CD8-positive, alpha-beta memory T cell (primary cell): ENCODE data around the gene CACNB4. TPM values are rescaled to one million over a fixed set of nuclear protein-coding genes. Genes with fewer than 3 reads are reported as not detected.
"Not testable (repeated sequence)": the region's sequence is repeated elsewhere in the genome, so short reads cannot be mapped to it uniquely, and the experiment has no call there.

Experiments used
- CTCF ChIA-PET: fragments of 350-600 bp; sonication (Branson Sonifier 250); formaldehyde crosslinking; loops from one replicate; lab custom pipeline; 2021; ENCODE audit warnings: antibody characterized with exemption; lab: Charles Lee
- POLR2A ChIA-PET: fragments of 350-600 bp; sonication (Branson Sonifier 250); formaldehyde crosslinking; loops from one replicate; lab custom pipeline; 2021; ENCODE audit warnings: antibody characterized with exemption; lab: Charles Lee
- DNase-seq, 5 donors: peaks; one replicate each; pipeline versions ENCODE4 v3.0.0 to v3.0.0-alpha.2; 2020 to 2022; ENCODE audit warnings: mixed read lengths in 1 of 5
- H3K27ac ChIP-seq: one replicate; pipeline ENCODE4 v1.7.0; 2013; ENCODE audit warnings: low read depth, mild to moderate bottlenecking, low read length, moderate library complexity
- H3K27me3 ChIP-seq: 2 replicates; pipeline ENCODE4 v1.7.0; 2013; ENCODE audit warnings: low read length, mild to moderate bottlenecking; ENCODE audit not compliant: insufficient read depth, poor library complexity, severe bottlenecking
- H3K36me3 ChIP-seq: 2 replicates; pipeline ENCODE4 v1.7.0; 2013; ENCODE audit warnings: mild to moderate bottlenecking, low read length, moderate library complexity; ENCODE audit not compliant: insufficient read depth
- H3K4me1 ChIP-seq: 2 replicates; pipeline ENCODE4 v1.7.0; 2013; ENCODE audit warnings: mild to moderate bottlenecking, low read length, moderate library complexity; ENCODE audit not compliant: insufficient read depth
- H3K4me3 ChIP-seq: 2 replicates; pipeline ENCODE4 v1.7.0; 2013; ENCODE audit warnings: mild to moderate bottlenecking, low read length
- H3K9me3 ChIP-seq: 2 replicates; pipeline ENCODE4 v1.7.0; 2013; ENCODE audit warnings: mild to moderate bottlenecking, low read length
- H3K27ac Mint-ChIP-seq, 8 donors: one replicate each; pipeline ENCODE4 v1.8.0; 2020 to 2021; ENCODE audit warnings: mixed read lengths in 8 of 8, mild to moderate bottlenecking in 6 of 8, inconsistent platforms in 3 of 8, moderate library complexity in 3 of 8
- H3K27me3 Mint-ChIP-seq, 2 donors: one replicate each; pipeline ENCODE4 v1.8.0; 2020 to 2021; ENCODE audit warnings: mixed read lengths in 2 of 2, mild to moderate bottlenecking in 1 of 2, moderate library complexity in 1 of 2
- H3K36me3 Mint-ChIP-seq, 3 donors: one replicate each; pipeline ENCODE4 v1.8.0; 2020 to 2021; ENCODE audit warnings: mixed read lengths in 3 of 3, inconsistent platforms in 1 of 3, mild to moderate bottlenecking in 1 of 3
- H3K4me1 Mint-ChIP-seq, 3 donors: one replicate each; pipeline ENCODE4 v1.8.0; 2020 to 2021; ENCODE audit warnings: mixed read lengths in 3 of 3, inconsistent platforms in 1 of 3, mild to moderate bottlenecking in 1 of 3
- H3K4me3 Mint-ChIP-seq, 7 donors: one replicate each; pipeline ENCODE4 v1.8.0; 2020 to 2021; ENCODE audit warnings: mixed read lengths in 7 of 7, mild to moderate bottlenecking in 6 of 7, moderate library complexity in 4 of 7, inconsistent platforms in 2 of 7
- H3K9me3 Mint-ChIP-seq, 5 donors: one replicate each; pipeline ENCODE4 v1.8.0; 2020 to 2022; ENCODE audit warnings: mixed read lengths in 5 of 5, mild to moderate bottlenecking in 3 of 5, moderate library complexity in 2 of 5, inconsistent platforms in 1 of 5
- polyA plus RNA-seq: library from polyadenylated mRNA; unstranded; fragments of 300-500 nt; fragmentation: Illumina TruSeq; gene quantifications from one replicate; pipeline ENCODE4 v1.2.3, GENCODE V29; 2021
- total RNA-seq, 2 experiments: library from RNA; stranded (reverse); gene quantifications; one replicate each; pipeline ENCODE4 v1.2.3, GENCODE V29; 2021

CACNB4 gene
- total and polyA plus RNA-seq, 3 experiments from 2014 or later = 0.18 to 0.20 TPM; not detected in 1

DNA sequence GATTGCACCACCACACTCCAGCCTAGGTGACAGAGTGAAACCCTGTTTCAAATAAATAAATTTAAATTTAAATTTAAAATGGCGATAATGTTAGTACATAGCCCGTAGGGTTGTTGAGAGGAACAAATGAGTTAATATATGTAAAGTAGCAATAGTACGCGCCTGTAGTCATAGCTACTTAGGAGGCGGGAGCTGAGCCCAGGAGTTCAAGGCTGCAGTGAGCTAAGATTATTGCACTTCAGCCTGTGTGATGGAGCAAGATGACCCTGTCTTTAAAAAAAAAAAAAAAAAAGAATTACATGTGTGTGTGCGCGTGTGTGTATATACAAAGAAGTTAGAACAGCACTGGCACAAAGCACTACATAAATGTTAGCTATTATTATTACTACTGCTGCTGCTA lies 153.2 kb downstream of the CACNB4 start:
- H3K4me1 ChIP-seq = no peaks in the 10 kb centered on the region
- no peaks in the 10 kb centered on the region for H3K9me3 ChIP-seq
- POLR2A ChIA-PET = no interaction called here
- no peak overlapping the region for H3K27ac ChIP-seq
- H3K27me3 ChIP-seq = no peaks in the 10 kb centered on the region
- peaks cover 5 to 23% of the 10 kb centered on the region in 2 donors for H3K27me3 Mint-ChIP-seq
- H3K27ac Mint-ChIP-seq = no peak overlapping the region
- peaks cover 0 to 11% (median 4%) of the 10 kb centered on the region in 3 donors for H3K4me1 Mint-ChIP-seq
- CTCF ChIA-PET = no interaction called here
- peaks cover 7 to 23% (median 14%) of the 10 kb centered on the region in 5 donors for H3K9me3 Mint-ChIP-seq
- no peak overlapping the region for H3K4me3 Mint-ChIP-seq
- H3K36me3 Mint-ChIP-seq = peaks cover 0 to 10% (median 0%) of the 10 kb centered on the region in 3 donors
- no peaks in the 10 kb centered on the region for H3K36me3 ChIP-seq
- H3K4me3 ChIP-seq = no peak overlapping the region
- DNase-seq = no peak

DNA sequence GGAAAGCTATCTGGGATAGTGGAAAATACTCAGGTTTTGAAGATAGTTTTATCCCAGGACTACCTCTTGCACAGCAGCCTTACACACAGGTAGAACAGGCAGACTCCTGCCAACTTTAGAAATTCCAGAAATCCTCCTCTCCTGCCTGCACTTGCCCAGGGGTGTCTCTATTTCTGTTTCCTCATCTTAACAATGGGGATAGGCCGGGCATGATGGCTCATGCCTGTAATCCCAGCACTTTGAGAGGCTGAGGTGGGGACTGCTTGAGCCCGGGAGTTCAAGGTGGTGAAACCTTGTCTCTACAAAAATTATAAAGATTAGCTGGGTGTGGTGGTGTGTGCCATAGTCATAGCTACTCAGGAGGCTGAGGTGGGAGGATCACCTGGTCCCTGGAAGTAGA lies 153.7 kb downstream of the CACNB4 start:
- Mint-ChIP-seq H3K9me3 (peaks cover 7 to 20% (median 14%) of the 10 kb centered on the region in 5 donors), H3K27ac (no peak overlapping the region), H3K4me3 (no peak overlapping the region), H3K27me3 (peaks cover 5 to 23% of the 10 kb centered on the region in 2 donors), H3K4me1 (peaks cover 0 to 11% (median 4%) of the 10 kb centered on the region in 3 donors), H3K36me3 (peaks cover 0 to 7% (median 0%) of the 10 kb centered on the region in 3 donors)
- DNase-seq = no peak
- Histone ChIP-seq H3K27me3 (no peaks in the 10 kb centered on the region), H3K27ac (no peak overlapping the region), H3K9me3 (no peaks in the 10 kb centered on the region), H3K4me3 (no peak overlapping the region), H3K4me1 (no peaks in the 10 kb centered on the region), H3K36me3 (no peaks in the 10 kb centered on the region)
- ChIA-PET CTCF (no interaction called here), POLR2A (no interaction called here)

DNA sequence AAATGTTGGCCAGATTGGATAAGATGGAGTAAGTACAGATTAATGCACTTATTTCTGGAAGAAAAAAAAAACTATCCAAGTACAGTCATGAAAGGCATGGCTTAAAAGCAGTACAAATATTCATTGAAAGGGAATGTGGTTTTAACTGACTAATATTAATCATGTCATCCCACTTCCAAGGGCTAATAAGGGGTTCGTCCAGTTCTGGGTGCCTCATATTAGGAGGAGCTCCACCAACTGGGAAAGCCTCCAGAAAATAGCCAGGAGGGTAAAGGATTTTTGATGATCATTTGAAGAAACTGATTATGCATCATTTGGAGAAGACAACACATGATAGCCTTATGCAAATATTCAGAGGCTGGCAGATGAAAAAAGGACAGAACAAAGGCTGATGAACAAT lies 155.4 kb downstream of the CACNB4 start:
- Histone ChIP-seq H3K9me3 (no peaks in the 10 kb centered on the region), H3K4me1 (no peaks in the 10 kb centered on the region), H3K36me3 (no peaks in the 10 kb centered on the region), H3K4me3 (no peak overlapping the region), H3K27me3 (no peaks in the 10 kb centered on the region), H3K27ac (no peak overlapping the region)
- ChIA-PET CTCF (no interaction called here), POLR2A (no interaction called here)
- peaks cover 7 to 19% (median 14%) of the 10 kb centered on the region in 5 donors for H3K9me3 Mint-ChIP-seq
- H3K27ac Mint-ChIP-seq = no peak overlapping the region
- peaks cover 8 to 18% of the 10 kb centered on the region in 2 donors for H3K27me3 Mint-ChIP-seq
- peaks cover 0 to 11% (median 4%) of the 10 kb centered on the region in 3 donors for H3K4me1 Mint-ChIP-seq
- DNase-seq = no peak
- H3K36me3 Mint-ChIP-seq = peaks cover 0 to 6% (median 0%) of the 10 kb centered on the region in 3 donors
- H3K4me3 Mint-ChIP-seq = no peak overlapping the region

DNA sequence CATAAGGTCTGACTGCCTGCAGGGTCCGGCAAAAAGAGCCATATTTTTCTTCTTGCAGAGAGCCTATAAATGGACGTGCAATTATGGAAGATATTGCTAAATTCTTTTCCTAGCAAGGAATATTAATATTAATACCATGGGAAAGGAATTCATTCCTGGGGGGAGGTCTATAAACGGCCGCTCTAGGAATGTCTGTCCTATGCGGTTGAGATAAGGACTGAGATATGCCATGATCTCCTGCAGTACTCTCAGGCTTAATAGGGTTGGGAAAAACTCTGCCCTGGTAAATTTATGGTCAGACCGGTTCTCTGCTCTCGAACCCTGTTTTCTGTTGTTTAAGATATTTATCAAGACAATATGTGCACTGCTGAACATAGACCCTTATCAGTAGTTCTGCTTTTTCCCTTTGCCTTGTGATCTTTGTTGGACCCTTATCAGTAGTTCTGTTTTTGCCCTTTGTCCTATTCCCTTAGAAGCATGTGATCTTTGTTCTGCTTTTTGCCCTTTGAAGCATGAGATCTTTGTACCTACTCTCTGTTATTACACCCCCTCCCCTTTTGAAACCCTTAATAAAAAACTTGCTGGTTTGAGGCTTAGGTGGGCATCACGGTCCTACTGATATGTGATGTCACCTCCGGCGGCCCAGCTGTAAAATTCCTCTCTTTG lies 156.2 kb downstream of the CACNB4 start:
- DNase-seq, H3K9me3 ChIP-seq, H3K4me3 Mint-ChIP-seq, POLR2A ChIA-PET, H3K27me3 ChIP-seq, H3K4me1 ChIP-seq, CTCF ChIA-PET, H3K4me3 ChIP-seq, H3K4me1 Mint-ChIP-seq, H3K36me3 Mint-ChIP-seq, H3K36me3 ChIP-seq, H3K27ac ChIP-seq, H3K27ac Mint-ChIP-seq: not testable (repeated sequence)
- H3K27me3 Mint-ChIP-seq = peaks cover 6 to 23% of the 10 kb centered on the region in 2 donors
- H3K9me3 Mint-ChIP-seq = peaks cover 7 to 19% (median 14%) of the 10 kb centered on the region in 5 donors

DNA sequence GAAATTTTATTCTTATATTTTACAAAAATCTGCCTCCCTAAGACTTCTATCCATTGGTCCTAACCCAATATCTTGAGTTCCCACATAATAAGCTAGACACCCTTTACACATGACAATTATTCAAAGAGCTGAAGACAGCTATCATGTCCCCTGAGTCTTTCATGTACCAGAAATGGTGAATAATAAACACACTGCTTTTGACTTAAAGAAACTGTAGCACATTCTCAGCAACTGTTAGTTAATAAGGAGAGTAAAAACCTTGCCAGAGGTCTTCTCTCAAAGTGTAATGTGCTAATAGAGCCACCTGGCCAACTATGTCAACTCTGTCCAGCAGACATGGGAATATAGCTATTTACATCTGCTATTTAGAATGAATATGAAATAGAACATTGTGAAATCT lies 160.9 kb downstream of the CACNB4 start:
- ChIA-PET CTCF (no interaction called here), POLR2A (no interaction called here)
- H3K4me3 ChIP-seq = no peak overlapping the region
- no peaks in the 10 kb centered on the region for H3K4me1 ChIP-seq
- H3K36me3 ChIP-seq = no peaks in the 10 kb centered on the region
- DNase-seq = no peak
- H3K27me3 ChIP-seq = no peaks in the 10 kb centered on the region
- H3K36me3 Mint-ChIP-seq = peaks cover 0 to 9% (median 0%) of the 10 kb centered on the region in 3 donors
- H3K27ac Mint-ChIP-seq = no peak overlapping the region
- peaks cover 11 to 24% of the 10 kb centered on the region in 2 donors for H3K27me3 Mint-ChIP-seq
- no peak overlapping the region for H3K4me3 Mint-ChIP-seq
- H3K9me3 ChIP-seq = no peaks in the 10 kb centered on the region
- H3K4me1 Mint-ChIP-seq = no peaks in the 10 kb centered on the region
- no peak overlapping the region for H3K27ac ChIP-seq
- peaks cover 4 to 15% (median 7%) of the 10 kb centered on the region in 5 donors for H3K9me3 Mint-ChIP-seq

DNA sequence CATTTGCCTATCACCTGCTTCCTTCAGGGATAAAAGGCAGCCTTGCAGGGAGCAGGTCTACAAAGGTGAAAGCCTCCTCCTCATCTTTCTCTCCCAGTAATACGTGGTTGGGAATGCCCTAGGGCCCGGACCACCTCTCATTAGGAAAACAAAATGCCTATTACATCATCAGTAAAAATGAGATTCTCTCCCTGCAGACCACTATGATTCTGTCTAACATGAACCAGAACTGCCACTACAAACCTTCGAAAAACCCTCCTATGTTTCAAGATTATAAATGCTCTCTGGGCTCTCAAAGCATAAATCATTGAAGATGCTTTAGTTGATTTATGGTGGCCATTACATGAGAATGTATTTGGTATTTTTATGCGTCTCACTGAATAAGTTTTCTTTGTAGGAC lies 162.2 kb downstream of the CACNB4 start:
- Histone ChIP-seq H3K36me3 (no peaks in the 10 kb centered on the region), H3K27me3 (no peaks in the 10 kb centered on the region), H3K27ac (no peak overlapping the region), H3K4me3 (no peak overlapping the region), H3K9me3 (no peaks in the 10 kb centered on the region), H3K4me1 (no peaks in the 10 kb centered on the region)
- peaks cover 0 to 5% (median 0%) of the 10 kb centered on the region in 3 donors for H3K36me3 Mint-ChIP-seq
- H3K27ac Mint-ChIP-seq = no peak overlapping the region
- H3K27me3 Mint-ChIP-seq = peaks cover 11 to 28% of the 10 kb centered on the region in 2 donors
- DNase-seq = no peak
- no peaks in the 10 kb centered on the region for H3K4me1 Mint-ChIP-seq
- POLR2A ChIA-PET = no interaction called here
- peaks cover 0 to 2% (median 0%) of the 10 kb centered on the region in 5 donors for H3K9me3 Mint-ChIP-seq
- CTCF ChIA-PET = no interaction called here
- H3K4me3 Mint-ChIP-seq = no peak overlapping the region

DNA sequence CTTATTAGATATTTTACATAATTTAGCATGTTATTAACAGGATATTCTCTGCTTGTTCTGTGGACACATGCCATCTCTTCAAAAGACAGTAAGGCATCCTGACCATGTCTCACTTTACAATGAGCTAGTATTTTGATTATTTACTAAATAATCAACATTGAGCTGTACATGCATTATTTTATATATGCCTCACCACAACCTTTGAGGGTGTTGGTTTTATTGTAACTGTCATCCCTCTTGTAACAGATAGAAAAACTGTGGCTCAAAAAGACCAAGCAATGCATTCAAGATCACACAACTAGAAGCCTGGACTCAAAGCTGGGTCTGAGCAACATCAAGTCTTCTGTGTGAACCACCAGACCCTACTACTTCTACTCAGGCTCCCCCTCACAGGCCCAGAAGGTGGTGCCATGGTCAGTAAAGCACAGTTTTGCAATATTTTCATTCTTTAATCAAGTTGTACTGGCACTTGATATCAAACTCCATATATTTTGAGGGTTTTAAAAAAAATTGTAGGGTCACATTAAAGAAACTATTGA lies 165.5 kb downstream of the CACNB4 start:
- Mint-ChIP-seq H3K27ac (no peak overlapping the region), H3K36me3 (peaks cover 0 to 5% (median 0%) of the 10 kb centered on the region in 3 donors), H3K4me3 (no peak overlapping the region), H3K4me1 (no peaks in the 10 kb centered on the region), H3K27me3 (peaks cover 8 to 28% of the 10 kb centered on the region in 2 donors), H3K9me3 (no peaks in the 10 kb centered on the region)
- no peak overlapping the region for H3K4me3 ChIP-seq
- no peaks in the 10 kb centered on the region for H3K27me3 ChIP-seq
- no peaks in the 10 kb centered on the region for H3K4me1 ChIP-seq
- H3K27ac ChIP-seq = no peak overlapping the region
- POLR2A ChIA-PET = no interaction called here
- no peak for DNase-seq
- no peaks in the 10 kb centered on the region for H3K36me3 ChIP-seq
- no peaks in the 10 kb centered on the region for H3K9me3 ChIP-seq
- CTCF ChIA-PET = no interaction called here

DNA sequence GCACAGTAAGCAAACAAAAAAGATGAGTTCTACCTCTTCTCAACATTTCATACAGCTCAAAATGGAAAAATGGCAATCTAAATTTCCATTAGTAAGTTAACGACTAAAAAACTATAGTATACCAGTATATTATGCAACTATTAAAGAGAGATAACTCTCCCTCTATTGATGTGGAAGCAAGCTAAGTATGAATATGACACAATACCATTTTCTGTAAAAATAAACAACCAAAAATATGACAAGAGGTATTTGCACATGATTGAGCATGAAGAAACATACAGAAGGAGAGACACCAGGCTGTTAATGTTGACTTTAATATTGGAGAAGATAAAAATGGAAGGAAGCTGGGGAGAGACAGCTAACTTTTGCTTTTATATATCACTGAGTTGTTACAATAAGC lies 167.1 kb downstream of the CACNB4 start:
- Histone ChIP-seq H3K27ac (no peak overlapping the region), H3K4me1 (no peaks in the 10 kb centered on the region), H3K9me3 (no peaks in the 10 kb centered on the region), H3K36me3 (no peaks in the 10 kb centered on the region), H3K27me3 (no peaks in the 10 kb centered on the region), H3K4me3 (no peak overlapping the region)
- Mint-ChIP-seq H3K36me3 (peaks cover 0 to 5% (median 0%) of the 10 kb centered on the region in 3 donors), H3K27me3 (peaks cover 16 to 30% of the 10 kb centered on the region in 2 donors), H3K4me3 (no peak overlapping the region), H3K27ac (no peak overlapping the region), H3K4me1 (no peaks in the 10 kb centered on the region), H3K9me3 (no peaks in the 10 kb centered on the region)
- no peak for DNase-seq
- ChIA-PET POLR2A (no interaction called here), CTCF (no interaction called here)
